HUES64 (cell line): ENCODE data around the gene RASA3.

Experiments
- H3K27ac ChIP-seq: 2 replicates; pipeline ENCODE4 v1.7.0; 2013; ENCODE audit warnings: low read depth, low read length, inconsistent platforms
- H3K27me3 ChIP-seq: 2 replicates; pipeline ENCODE4 v1.6.1; 2013; ENCODE audit warnings: mild to moderate bottlenecking, low read length; ENCODE audit not compliant: insufficient read depth
- H3K36me3 ChIP-seq: 2 replicates; pipeline ENCODE4 v1.6.1; 2013; ENCODE audit warnings: mild to moderate bottlenecking, low read length; ENCODE audit not compliant: insufficient read depth
- H3K4me1 ChIP-seq: 2 replicates; pipeline ENCODE4 v1.6.1; 2013; ENCODE audit warnings: mild to moderate bottlenecking, low read length, moderate library complexity; ENCODE audit not compliant: insufficient read depth
- H3K4me3 ChIP-seq: 2 replicates; pipeline ENCODE4 v1.5.1; 2013; ENCODE audit warnings: mild to moderate bottlenecking, low read length, moderate library complexity
- H3K9ac ChIP-seq: 2 replicates; pipeline ENCODE4 v1.6.1; 2013; ENCODE audit warnings: mild to moderate bottlenecking, low read depth, low read length
- H3K9me3 ChIP-seq: 2 replicates; pipeline ENCODE4 v1.6.1; 2013; ENCODE audit warnings: low read depth, low read length; ENCODE audit not compliant: insufficient read depth
- WGBS: fragments of 150-250, 120-280 bp; methylation state at CpG from one replicate; pipeline ENCODE4 v1.1.7; 2013; ENCODE audit warnings: missing lambda C conversion rate; 5-methylcytosine and 5-hydroxymethylcytosine counted together

The RASA3 gene

DNA sequence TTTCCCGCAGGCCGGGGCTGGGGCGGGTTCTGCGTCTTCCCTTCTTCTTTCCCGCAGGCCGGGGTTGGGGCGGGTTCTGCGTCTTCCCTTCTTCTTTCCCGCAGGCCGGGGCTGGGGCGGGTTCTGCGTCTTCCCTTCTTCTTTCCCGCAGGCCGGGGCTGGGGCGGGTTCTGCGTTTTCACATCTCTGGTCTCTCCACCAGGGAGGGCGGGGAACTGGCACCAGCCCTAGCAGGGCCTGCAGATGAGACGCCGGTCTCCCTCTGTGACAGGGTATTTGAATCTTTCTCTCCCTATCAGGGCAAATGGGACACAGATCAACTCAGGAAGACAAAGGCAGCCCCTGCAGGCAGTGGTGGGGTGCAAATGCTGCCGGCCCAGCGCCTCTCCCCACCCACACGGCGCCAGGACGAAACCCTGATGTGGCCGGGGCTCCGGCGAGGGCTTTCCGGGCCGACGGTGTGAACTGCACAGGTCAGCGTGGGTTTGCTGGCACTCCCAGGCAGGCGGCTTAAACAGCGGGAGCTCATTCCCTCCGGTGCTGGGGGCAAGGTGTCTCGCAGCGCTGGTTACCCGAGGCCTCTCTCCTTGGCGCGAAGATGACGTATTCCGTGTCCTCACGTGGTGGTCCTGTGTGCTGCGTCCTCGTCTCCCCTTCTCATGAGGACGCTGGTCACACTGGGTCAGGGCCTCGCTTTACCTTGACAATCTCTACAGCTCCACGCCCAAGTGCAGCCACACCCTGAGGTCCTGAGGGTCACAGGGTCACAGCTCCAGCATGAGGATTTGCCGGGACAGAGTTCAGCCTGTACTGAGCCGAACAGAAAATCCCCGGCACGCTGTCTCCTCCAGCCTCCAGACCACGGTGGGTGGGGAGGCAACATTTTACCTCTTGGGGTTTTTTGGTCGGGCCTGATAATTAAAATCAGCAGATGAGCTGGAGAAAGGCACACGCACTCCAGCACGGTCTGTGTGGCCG, 157.8 kb downstream of the RASA3 start:
- Histone ChIP-seq H3K9ac (no peak overlapping the region), H3K27ac (no peak overlapping the region), H3K36me3 (peaks cover 2% of the 10 kb centered on the region), H3K4me3 (no peak overlapping the region), H3K27me3 (no peaks in the 10 kb centered on the region), H3K9me3 (no peaks in the 10 kb centered on the region), H3K4me1 (no peaks in the 10 kb centered on the region)
- 95% methylated on average over 49 of the region's 56 CpGs for WGBS

- H3K27ac ChIP-seq: no peak within 1 kb of the TSS
- WGBS: 94% methylated on average over 44 of the region's 44 CpGs
- H3K36me3 ChIP-seq: peaks cover 2% of the 10 kb centered on the region; the same call in 1 of the 2 replicates
- H3K27me3 ChIP-seq: no peaks in the 10 kb centered on the region
- H3K9me3 ChIP-seq: no peaks in the 10 kb centered on the region
- H3K4me3 ChIP-seq: no peak within 1 kb of the TSS
- no peaks in the 10 kb centered on the region for H3K4me1 ChIP-seq
- H3K9ac ChIP-seq: no peak within 1 kb of the TSS
Observed at GRCh38 chr13:113973218-113974164, 158.9 kb downstream of the RASA3 start, which contains the start of gene C13orf46. Gene C13orf46 (minus strand): TSS chr13:113974076. CDS start chr13:113973997, 79 bp downstream.

GRCh38 chr13:113972451-113973217, 159.8 kb downstream of the RASA3 start:
- no peak overlapping the region for H3K27ac ChIP-seq
- no peaks in the 10 kb centered on the region for H3K27me3 ChIP-seq
- H3K4me3 ChIP-seq: no peak overlapping the region
- H3K36me3 ChIP-seq: 0 out of 2 replicates have a peak, but pooled peaks cover 2% of the 10 kb centered on the region
- no peak overlapping the region for H3K9ac ChIP-seq
- H3K9me3 ChIP-seq: no peaks in the 10 kb centered on the region
- 92% methylated on average over 36 of the region's 36 CpGs for WGBS
- H3K4me1 ChIP-seq: no peaks in the 10 kb centered on the region

DNA sequence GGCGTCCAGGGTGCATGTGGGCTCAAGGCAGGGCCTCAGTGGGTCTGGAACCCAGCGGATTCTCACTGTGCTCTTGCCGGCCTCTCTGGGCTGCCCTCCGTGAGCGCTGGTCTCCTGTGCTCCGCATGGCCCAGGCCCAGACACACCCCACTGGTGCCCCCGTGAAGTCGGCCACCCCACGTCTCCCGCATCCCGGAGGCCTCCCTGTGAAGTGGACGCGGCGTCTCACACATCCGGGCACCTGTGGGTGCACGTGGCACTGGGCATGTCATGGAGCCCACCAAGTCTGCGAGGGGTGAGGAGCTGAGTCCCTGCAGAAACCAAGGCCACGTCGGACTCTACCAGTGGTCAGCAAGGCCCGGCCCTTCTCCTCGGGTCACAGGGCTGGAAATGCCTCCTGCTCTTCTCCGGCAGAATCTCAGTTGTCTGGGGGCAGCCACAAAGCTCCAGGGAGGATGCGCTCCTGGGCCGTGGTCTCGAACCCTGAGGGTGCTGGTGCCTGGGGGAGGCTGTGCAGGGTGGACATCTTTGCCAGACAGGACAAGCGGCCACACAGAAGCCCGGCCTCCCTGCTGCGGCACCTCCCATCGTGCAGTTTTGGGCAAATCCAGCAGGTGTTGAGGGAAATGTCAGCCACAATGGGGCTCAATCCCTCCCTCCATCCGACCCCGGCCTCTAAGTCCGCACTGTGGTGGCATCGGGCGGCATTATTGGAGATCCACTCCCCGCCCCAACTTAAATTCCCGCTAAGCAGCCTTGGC, 160.8 kb downstream of the RASA3 start:
- 93% methylated on average over 36 of the region's 36 CpGs for WGBS
- no peaks in the 10 kb centered on the region for H3K36me3 ChIP-seq
- H3K27ac ChIP-seq: no peak overlapping the region
- no peaks in the 10 kb centered on the region for H3K4me1 ChIP-seq
- no peaks in the 10 kb centered on the region for H3K9me3 ChIP-seq
- H3K9ac ChIP-seq: no peak overlapping the region
- H3K27me3 ChIP-seq: no peaks in the 10 kb centered on the region
- H3K4me3 ChIP-seq: no peak overlapping the region

DNA sequence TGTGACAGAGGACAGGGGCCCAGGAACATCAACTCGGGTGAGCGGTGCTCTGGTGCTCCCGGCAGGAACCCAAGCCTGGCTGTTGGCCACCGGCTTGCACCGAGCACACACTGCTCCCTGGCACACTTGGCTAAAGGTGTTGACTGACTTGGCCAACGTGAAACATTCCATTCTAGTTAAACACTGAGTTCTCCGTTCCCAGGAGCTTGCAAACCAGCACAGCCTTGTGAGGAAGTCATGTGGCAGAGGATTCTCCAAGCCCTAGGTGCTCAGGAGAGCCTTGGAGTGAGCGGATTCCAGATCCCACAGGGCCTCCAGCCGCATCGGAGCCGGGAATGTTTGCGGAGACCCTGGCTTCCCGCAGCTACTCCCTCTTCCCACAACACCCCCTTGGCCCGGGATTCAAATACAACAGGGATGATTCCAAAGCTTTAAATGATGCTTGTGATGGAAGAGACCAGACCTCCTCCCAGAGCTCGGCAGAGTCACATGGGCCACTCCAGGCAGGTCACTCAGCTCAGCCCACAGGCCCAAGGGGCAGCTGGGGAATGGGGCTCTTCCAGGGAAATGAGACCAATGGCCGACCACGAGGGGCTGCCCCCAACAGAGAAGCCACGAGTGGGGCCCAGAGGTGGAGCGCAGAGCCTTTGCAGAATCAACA, 161.5 kb downstream of the RASA3 start:
- H3K9me3 ChIP-seq: peaks cover 6% of the 10 kb centered on the region; the same call in 1 of the 2 replicates
- H3K27ac ChIP-seq: no peak overlapping the region
- H3K4me3 ChIP-seq: no peak overlapping the region
- no peaks in the 10 kb centered on the region for H3K27me3 ChIP-seq
- no peaks in the 10 kb centered on the region for H3K36me3 ChIP-seq
- no peak overlapping the region for H3K9ac ChIP-seq
- H3K4me1 ChIP-seq: no peaks in the 10 kb centered on the region
- WGBS: 92% methylated on average over 19 of the region's 19 CpGs

DNA sequence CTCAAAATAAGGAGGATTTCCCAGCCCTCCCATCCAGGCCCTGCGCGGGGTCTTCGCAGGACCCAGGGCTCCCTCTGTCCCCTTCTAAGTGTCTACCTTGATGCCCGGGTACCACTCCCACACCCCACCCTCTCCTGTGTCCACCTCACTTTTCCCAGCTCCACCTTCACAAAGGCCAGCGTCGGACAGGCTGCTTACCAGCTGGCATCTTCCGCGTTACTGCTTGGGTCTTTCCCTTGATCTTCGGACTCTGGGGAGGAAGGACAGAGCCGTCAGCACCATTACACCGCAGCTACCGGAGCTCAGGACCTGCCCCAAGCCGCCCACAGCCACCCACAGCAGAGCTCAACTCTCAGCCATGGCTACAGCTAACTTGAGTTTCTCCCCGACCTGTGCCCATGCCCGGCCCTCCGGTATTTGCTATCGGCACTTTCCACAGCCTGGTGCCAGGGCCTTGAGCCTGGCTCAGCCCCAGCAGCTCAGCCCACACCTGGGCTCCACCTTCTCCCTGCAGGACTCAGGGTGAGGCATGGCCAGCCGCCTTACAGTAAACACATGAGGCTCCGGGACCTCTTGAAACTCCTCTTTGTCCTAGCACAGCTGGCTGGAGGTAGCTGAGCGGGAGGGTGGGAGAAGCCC, 162.3 kb downstream of the RASA3 start:
- no peak overlapping the region for H3K27ac ChIP-seq
- no peaks in the 10 kb centered on the region for H3K27me3 ChIP-seq
- H3K9me3 ChIP-seq: peaks cover 9% of the 10 kb centered on the region; the same call in 1 of the 2 replicates
- no peaks in the 10 kb centered on the region for H3K4me1 ChIP-seq
- no peak overlapping the region for H3K9ac ChIP-seq
- H3K36me3 ChIP-seq: no peaks in the 10 kb centered on the region
- 94% methylated on average over 20 of the region's 20 CpGs for WGBS
- no peak overlapping the region for H3K4me3 ChIP-seq

DNA sequence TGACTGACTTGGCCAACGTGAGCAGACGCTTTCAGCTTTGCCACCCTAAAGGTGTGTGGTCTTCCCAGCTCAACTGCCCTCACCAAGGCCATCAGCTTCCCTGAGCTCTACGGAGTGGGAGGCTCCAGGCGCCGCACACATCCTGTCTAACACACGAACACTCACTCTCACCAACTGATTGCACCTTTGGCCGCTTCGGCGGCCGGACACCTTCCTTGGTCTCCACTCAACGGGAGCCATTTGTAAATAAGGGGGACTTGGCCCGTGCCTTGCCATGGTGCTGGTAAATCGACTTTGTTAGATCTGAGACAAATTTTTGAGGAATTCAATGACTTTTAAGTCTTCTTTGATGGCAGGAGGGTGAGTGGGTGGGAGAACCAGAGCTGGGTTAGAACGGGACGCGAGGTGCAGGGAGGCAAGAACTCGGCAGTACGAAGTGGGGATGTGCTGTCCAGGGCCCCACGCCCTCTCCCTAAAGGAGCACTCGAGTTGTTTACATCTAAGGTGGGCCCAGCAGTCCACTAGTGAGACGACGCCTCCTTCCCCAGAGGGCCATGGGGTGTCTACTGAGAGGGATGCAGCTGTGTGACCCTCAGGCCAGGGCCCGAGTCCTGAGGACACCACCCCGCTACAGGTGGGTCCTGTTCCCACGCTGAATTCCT, 163.0 kb downstream of the RASA3 start:
- H3K27ac ChIP-seq: no peak overlapping the region
- WGBS: 96% methylated on average over 25 of the region's 25 CpGs
- H3K4me3 ChIP-seq: no peak overlapping the region
- H3K36me3 ChIP-seq: no peaks in the 10 kb centered on the region
- H3K4me1 ChIP-seq: no peaks in the 10 kb centered on the region
- no peaks in the 10 kb centered on the region for H3K27me3 ChIP-seq
- peaks cover 13% of the 10 kb centered on the region; the same call in 1 of the 2 replicates for H3K9me3 ChIP-seq
- H3K9ac ChIP-seq: no peak overlapping the region

- no peaks in the 10 kb centered on the region for H3K4me1 ChIP-seq
- no peak overlapping the region for H3K9ac ChIP-seq
- no peak overlapping the region for H3K4me3 ChIP-seq
- H3K36me3 ChIP-seq: no peaks in the 10 kb centered on the region
- WGBS: 95% methylated on average over 17 of the region's 17 CpGs
- peaks cover 18% of the 10 kb centered on the region; the same call in 1 of the 2 replicates for H3K9me3 ChIP-seq
- no peak overlapping the region for H3K27ac ChIP-seq
- H3K27me3 ChIP-seq: no peaks in the 10 kb centered on the region
Observed at GRCh38 chr13:113968463-113969310, 163.7 kb downstream of the RASA3 start.
